ENCODE results near the gene GFPT1. TPM values are rescaled to one million over a fixed set of nuclear protein-coding genes. Genes with fewer than 3 reads are reported as not detected.

Gene GFPT1
- total RNA-seq, 2 donors from 2014 or later: 45.6 to 53.1 TPM

DNA sequence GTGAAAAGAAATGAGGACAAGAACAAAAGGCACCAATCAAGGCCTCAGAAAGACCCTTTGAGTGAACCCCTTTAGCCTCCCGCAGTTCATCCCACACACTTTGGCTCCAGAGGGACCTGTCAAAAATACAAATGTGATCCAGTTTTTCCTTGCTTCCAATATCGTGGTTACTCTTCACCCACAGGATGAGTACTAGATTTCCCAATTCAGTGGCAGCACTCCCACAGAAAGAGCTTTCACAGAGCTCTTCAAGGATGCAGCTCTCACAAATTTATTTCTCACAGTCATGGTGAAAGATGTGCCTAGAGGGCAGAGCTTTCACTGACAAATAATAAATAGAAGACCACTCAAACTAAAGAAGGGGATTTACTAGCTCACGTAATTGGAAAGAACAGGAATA lies 3.0 kb upstream of the GFPT1 start:
- H3K9me3 ChIP-seq: no peaks in the 10 kb centered on the region
- H3K4me1 ChIP-seq (ENCODE audit: control insufficient read depth in 1 of 2, low read depth in 2 of 2): peaks cover 0 to 14% of the 10 kb centered on the region in 2 donors
- no peak overlapping the region for H3K27ac ChIP-seq
- no peak for DNase-seq (ENCODE audit: low spot score)
- no peaks in the 10 kb centered on the region for H3K27me3 ChIP-seq (replicated peaks; ENCODE audit: insufficient read depth)
- peaks cover 6% of the 10 kb centered on the region for H3K36me3 ChIP-seq
- no peak overlapping the region for H3K4me3 ChIP-seq
- TF ChIP-seq, protein P1, sequence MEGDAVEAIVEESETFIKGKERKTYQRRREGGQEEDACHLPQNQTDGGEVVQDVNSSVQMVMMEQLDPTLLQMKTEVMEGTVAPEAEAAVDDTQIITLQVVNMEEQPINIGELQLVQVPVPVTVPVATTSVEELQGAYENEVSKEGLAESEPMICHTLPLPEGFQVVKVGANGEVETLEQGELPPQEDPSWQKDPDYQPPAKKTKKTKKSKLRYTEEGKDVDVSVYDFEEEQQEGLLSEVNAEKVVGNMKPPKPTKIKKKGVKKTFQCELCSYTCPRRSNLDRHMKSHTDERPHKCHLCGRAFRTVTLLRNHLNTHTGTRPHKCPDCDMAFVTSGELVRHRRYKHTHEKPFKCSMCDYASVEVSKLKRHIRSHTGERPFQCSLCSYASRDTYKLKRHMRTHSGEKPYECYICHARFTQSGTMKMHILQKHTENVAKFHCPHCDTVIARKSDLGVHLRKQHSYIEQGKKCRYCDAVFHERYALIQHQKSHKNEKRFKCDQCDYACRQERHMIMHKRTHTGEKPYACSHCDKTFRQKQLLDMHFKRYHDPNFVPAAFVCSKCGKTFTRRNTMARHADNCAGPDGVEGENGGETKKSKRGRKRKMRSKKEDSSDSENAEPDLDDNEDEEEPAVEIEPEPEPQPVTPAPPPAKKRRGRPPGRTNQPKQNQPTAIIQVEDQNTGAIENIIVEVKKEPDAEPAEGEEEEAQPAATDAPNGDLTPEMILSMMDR (IDR thresholded peaks at IDR 0.05): no peak
- no peak for ATAC-seq (ENCODE audit: insufficient number of reproducible peaks, low FRiP score, low read depth)

GRCh38 chr2:69389271-69389670 lies 2.2 kb upstream of the GFPT1 start:
- no peak overlapping the region for H3K4me3 ChIP-seq
- H3K36me3 ChIP-seq: no peaks in the 10 kb centered on the region
- no peaks in the 10 kb centered on the region for H3K27me3 ChIP-seq (replicated peaks; ENCODE audit: insufficient read depth)
- DNase-seq (ENCODE audit: low spot score): no peak
- TF ChIP-seq, protein P1 (IDR thresholded peaks at IDR 0.05): no peak
- ATAC-seq (ENCODE audit: insufficient number of reproducible peaks, low FRiP score, low read depth): no peak
- no peak overlapping the region for H3K27ac ChIP-seq
- H3K9me3 ChIP-seq: no peaks in the 10 kb centered on the region
- peaks cover 2 to 21% of the 10 kb centered on the region in 2 donors for H3K4me1 ChIP-seq (ENCODE audit: control insufficient read depth in 1 of 2, low read depth in 2 of 2)

GRCh38 chr2:69387770-69388481 lies 899 bp upstream of the GFPT1 start:
- TF ChIP-seq, protein P1 (IDR thresholded peaks at IDR 0.05): no peak
- no peak for DNase-seq (ENCODE audit: low spot score)
- H3K27ac ChIP-seq: peak overlapping the region; percentile 66 to 84
- peak overlapping the region; percentile 94 for H3K4me3 ChIP-seq
- H3K9me3 ChIP-seq: no peaks in the 10 kb centered on the region
- H3K4me1 ChIP-seq (ENCODE audit: control insufficient read depth in 1 of 2, low read depth in 2 of 2): peaks cover 3 to 32% of the 10 kb centered on the region in 2 donors
- ATAC-seq (ENCODE audit: insufficient number of reproducible peaks, low FRiP score, low read depth): no peak
- H3K36me3 ChIP-seq: no peaks in the 10 kb centered on the region
- H3K27me3 ChIP-seq (replicated peaks; ENCODE audit: insufficient read depth): no peaks in the 10 kb centered on the region

GRCh38 chr2:69386360-69386759 lies 667 bp downstream of the GFPT1 start:
- no peaks in the 10 kb centered on the region for H3K36me3 ChIP-seq
- peaks cover 10 to 46% of the 10 kb centered on the region in 2 donors for H3K4me1 ChIP-seq (ENCODE audit: control insufficient read depth in 1 of 2, low read depth in 2 of 2)
- peak overlapping the region; percentile 94 for H3K4me3 ChIP-seq
- H3K27ac ChIP-seq: peak overlapping the region; percentile 84 to 88
- ATAC-seq (ENCODE audit: insufficient number of reproducible peaks, low FRiP score, low read depth) (no peak), DNase-seq (ENCODE audit: low spot score) (no peak)
- no peaks in the 10 kb centered on the region for H3K9me3 ChIP-seq
- TF ChIP-seq, protein P1 (IDR thresholded peaks at IDR 0.05): no peak
- H3K27me3 ChIP-seq (replicated peaks; ENCODE audit: insufficient read depth): no peaks in the 10 kb centered on the region

DNA sequence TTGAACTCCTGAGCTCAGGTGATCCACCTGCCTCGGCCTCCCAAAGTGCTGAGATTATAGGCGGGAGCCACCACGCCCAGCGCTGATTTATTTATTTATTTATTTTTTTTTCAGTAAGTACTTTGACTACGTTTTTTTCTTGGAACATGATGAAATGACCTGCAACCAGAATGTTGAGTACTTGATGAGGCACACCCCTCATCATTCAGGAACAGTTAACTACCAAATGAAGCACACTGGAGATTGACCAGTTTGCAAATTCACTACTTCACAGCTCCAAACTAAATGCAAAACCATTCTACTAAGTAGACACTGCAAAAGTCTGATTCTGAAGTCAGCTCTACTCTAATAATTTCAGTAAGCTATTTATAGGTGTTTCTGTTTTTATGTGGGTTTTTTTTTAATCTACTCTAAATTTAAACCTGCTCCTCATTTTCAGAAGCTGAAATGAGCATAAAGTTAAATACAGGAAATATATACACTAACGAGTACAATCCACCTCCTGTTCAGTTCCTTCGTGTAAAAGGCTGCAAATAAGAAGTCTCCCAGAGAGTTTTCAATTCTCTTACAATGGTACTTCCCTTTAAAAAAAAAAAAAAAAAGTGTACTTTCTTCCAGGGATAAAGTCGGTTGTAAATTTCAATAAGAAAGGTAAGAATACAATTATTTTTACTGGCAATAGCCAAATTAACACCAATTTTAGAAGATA lies 1.4 kb downstream of the GFPT1 start:
- TF ChIP-seq, protein P1 (IDR thresholded peaks at IDR 0.05): no peak
- no peaks in the 10 kb centered on the region for H3K9me3 ChIP-seq
- H3K4me1 ChIP-seq (ENCODE audit: control insufficient read depth in 1 of 2, low read depth in 2 of 2): peaks cover 17 to 52% of the 10 kb centered on the region in 2 donors
- H3K27me3 ChIP-seq (replicated peaks; ENCODE audit: insufficient read depth): no peaks in the 10 kb centered on the region
- no peak for DNase-seq (ENCODE audit: low spot score)
- H3K27ac ChIP-seq: peak overlapping the region in 1 of 2 donors; percentile 84
- no peaks in the 10 kb centered on the region for H3K36me3 ChIP-seq
- ATAC-seq (ENCODE audit: insufficient number of reproducible peaks, low FRiP score, low read depth): no peak
- peak overlapping the region; percentile 94 for H3K4me3 ChIP-seq
